Left ventricle myocardium inferior (tissue), 1 donor: ENCODE results near the gene DLX1. TPM values are rescaled to one million over a fixed set of nuclear protein-coding genes. Genes with fewer than 3 reads are reported as not detected.

Experiments
- DNase-seq: peaks from one replicate; pipeline ENCODE4 v3.0.0-alpha.2; 2020
- H3K27ac ChIP-seq: fragments of 200-600 bp; replicated peaks from 2 replicates; pipeline ENCODE4 v1.8.0; 2021
- H3K27me3 ChIP-seq: fragments of 200-600 bp; 2 replicates; pipeline ENCODE4 v1.8.0; 2021; ENCODE audit warnings: low read depth
- H3K36me3 ChIP-seq: fragments of 200-600 bp; 2 replicates; pipeline ENCODE4 v1.8.0; 2021
- H3K4me1 ChIP-seq: fragments of 200-600 bp; 2 replicates; pipeline ENCODE4 v1.8.0; 2021
- H3K4me3 ChIP-seq: fragments of 200-600 bp; 2 replicates; pipeline ENCODE4 v1.8.0; 2021; ENCODE audit warnings: mild to moderate bottlenecking, moderate library complexity
- H3K9me3 ChIP-seq: fragments of 200-600 bp; replicated peaks from 2 replicates; pipeline ENCODE4 v1.8.0; 2021
- intact Hi-C: fragments of 100-400 bp; cut with micrococcal nuclease; formaldehyde crosslinking; loops from one replicate; pipeline ENCODE4 v1.11.0; 2022
- total RNA-seq: library from RNA; stranded (reverse); fragmentation: NEBNext Ultra II Directional; extraction: Animal tissue kit (Norgen Biotek cat#: 25700); gene quantifications from one replicate; pipeline ENCODE4 v1.2.1, GENCODE V29; 2021
- TF ChIP-seq, protein P1 (sequence below): fragments of 200-600 bp; IDR thresholded peaks from 2 replicates; pipeline ENCODE4 v1.8.0; 2021; ENCODE audit warnings: antibody characterized with exemption, mild to moderate bottlenecking, borderline replicate concordance
- donor health status: DM: no; HTN: yes; CAD: no; lungs with severe emphysema.

DLX1 gene
- total RNA-seq, 1 donor from 2014 or later, result not detected

DNA sequence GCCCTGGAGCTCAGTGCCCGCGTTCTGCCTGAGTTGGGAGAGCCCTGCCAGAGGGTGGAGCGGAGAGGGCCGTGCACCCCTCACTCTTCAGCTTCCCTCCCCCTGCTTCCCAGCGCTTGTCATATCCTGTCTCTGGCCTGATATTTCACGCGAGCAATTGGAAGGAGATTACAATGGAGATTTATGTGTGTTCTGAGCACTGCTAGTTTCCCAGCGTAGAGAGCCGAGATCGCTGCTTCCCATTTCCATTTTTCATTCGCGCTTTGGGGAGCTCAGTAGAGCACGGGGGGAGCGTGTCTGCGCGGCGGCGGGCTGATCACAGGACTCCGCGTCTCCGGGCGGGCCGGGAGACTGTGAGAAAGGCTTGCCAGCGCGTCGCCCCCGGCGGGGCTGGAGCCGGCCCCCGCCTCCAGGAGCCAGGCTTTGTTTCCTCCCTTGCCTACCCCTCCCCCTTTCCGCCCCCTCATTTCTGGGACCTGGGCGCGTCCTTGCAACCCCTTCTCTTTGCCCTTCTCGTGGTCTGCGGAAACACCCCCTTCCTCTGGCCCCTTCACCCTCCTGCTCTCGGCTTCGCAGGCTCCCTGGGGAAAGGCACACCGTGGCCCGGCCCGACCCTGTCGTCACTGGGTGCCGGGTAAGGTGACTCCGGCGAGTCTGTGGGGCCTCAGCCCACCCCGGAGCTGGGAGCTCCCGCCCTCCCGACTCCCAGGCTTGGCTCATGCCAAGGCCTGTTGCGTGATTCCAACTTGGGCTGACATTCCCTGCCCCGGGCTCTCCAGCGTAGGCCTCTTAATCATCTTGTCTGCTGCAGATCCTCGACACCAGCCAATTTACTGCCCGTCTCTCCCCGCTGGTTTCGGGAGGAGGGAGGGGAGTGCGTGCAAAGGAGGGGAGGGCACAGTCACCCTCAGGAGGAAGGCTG, 11.6 kb downstream of the DLX1 start:
- no peaks in the 10 kb centered on the region for H3K36me3 ChIP-seq
- peaks cover 100% of the 10 kb centered on the region for H3K27me3 ChIP-seq
- TF ChIP-seq, protein P1, sequence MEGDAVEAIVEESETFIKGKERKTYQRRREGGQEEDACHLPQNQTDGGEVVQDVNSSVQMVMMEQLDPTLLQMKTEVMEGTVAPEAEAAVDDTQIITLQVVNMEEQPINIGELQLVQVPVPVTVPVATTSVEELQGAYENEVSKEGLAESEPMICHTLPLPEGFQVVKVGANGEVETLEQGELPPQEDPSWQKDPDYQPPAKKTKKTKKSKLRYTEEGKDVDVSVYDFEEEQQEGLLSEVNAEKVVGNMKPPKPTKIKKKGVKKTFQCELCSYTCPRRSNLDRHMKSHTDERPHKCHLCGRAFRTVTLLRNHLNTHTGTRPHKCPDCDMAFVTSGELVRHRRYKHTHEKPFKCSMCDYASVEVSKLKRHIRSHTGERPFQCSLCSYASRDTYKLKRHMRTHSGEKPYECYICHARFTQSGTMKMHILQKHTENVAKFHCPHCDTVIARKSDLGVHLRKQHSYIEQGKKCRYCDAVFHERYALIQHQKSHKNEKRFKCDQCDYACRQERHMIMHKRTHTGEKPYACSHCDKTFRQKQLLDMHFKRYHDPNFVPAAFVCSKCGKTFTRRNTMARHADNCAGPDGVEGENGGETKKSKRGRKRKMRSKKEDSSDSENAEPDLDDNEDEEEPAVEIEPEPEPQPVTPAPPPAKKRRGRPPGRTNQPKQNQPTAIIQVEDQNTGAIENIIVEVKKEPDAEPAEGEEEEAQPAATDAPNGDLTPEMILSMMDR, result no peak
- peak overlapping the region; percentile 62 for H3K4me3 ChIP-seq
- no peak for DNase-seq
- intact Hi-C loops, result no loop called here
- no peak overlapping the region for H3K27ac ChIP-seq
- H3K9me3 ChIP-seq, result no peaks in the 10 kb centered on the region
- H3K4me1 ChIP-seq, result peaks cover 71% of the 10 kb centered on the region

DNA sequence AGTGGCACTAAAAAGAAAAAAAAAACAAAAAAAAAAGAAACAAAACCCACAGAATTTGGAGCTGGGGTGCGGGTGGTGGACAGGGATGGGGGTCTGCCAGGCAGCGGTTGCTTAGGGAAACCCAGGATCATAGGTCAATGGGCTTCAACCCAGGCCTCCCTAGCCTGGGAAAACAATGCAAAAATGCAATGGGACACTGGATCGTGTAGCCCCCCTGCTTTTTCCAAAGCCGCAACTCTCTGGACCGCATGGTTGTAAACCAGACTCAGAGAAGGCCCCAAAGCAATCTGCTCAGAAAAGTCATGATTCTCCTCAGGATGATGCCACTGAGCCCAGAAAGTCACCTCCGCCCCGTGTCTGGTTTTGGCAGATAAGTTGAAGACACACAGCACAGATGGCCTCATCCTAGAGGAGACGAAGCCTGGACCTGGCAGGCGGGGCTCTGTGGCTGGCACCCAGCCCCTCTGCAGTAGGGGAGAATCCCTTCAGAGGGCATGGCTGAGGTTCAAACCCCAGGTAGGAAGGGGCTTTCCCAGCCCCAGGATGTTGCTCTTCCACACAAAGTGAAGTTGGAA, 12.3 kb downstream of the DLX1 start:
- intact Hi-C loops, result no loop called here

DNA sequence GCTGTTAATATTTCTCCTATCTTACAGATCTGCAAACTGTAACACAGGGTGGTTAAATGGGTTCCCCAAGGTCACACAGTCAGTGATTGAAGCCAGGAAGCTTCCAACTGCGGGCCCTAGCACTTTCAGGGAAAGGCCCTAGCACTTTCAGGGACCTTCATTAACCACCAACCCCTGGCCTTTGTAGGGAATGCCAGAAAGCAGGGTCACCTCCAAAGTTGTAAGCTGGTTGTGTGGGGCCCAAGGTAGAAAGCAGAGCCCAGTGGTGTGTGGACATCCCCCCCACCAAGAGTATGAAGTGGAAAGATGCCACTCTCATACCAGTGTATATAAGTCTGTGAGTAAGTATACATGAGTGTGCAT, 13.0 kb downstream of the DLX1 start:
- no peak overlapping the region for H3K4me3 ChIP-seq
- H3K27ac ChIP-seq, result no peak overlapping the region
- no peaks in the 10 kb centered on the region for H3K9me3 ChIP-seq
- DNase-seq, result no peak
- intact Hi-C loops, result no loop called here
- peaks cover 100% of the 10 kb centered on the region for H3K27me3 ChIP-seq
- peaks cover 85% of the 10 kb centered on the region for H3K4me1 ChIP-seq
- TF ChIP-seq, protein P1, result no peak
- no peaks in the 10 kb centered on the region for H3K36me3 ChIP-seq

More for the DNA sequence above, 12.3 kb downstream of the DLX1 start:
- H3K27ac ChIP-seq, result no peak overlapping the region
- DNase-seq, result no peak
- H3K4me1 ChIP-seq, result peaks cover 79% of the 10 kb centered on the region
- H3K9me3 ChIP-seq, result no peaks in the 10 kb centered on the region
- no peaks in the 10 kb centered on the region for H3K36me3 ChIP-seq
- peaks cover 100% of the 10 kb centered on the region for H3K27me3 ChIP-seq
- H3K4me3 ChIP-seq, result peak overlapping the region; percentile 62
- TF ChIP-seq, protein P1, result no peak

DNA sequence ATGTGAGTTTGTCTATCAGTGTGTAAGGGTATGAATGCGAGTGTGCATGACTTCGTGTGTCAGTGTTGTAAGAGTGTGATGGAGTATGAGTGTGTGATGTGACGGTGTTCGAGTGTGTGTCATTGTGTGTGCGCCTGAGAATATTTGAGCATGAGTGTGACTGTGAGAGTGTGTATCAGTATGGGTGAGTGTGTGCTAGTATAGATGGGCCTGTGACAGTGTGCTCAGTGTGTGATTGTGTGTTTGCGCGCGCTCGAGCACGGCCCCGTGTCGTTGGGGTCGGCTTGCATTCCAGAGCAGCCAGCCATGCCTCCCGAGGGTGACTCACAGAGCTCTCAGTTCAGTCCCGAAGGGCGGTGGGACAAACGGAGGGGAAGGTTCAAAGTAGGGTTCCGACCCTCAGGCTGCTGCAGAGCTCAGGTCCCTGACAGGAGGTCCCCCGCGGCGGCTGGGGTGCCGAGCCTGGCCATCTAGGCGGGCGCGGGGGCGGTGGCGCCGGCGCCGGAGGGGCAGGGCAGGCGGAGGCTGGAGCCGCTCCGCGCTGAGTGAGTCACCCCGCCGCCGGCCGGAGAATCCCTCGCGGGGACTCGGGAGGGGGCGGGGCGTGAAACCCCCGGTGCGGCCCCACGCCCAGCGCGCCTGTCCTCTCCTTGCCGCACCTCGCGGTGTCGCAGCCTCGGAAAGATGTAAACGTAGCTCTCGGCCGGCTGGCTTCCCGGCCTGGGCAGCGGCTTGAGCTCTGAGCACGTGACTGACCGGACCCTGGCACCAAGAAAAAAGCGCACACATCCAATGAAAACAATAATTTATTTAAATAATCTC, 13.6 kb downstream of the DLX1 start:
- Histone ChIP-seq H3K4me3 (peak overlapping the region; percentile 45), H3K36me3 (no peaks in the 10 kb centered on the region), H3K9me3 (no peaks in the 10 kb centered on the region), H3K27ac (no peak overlapping the region), H3K4me1 (peaks cover 91% of the 10 kb centered on the region), H3K27me3 (peaks cover 100% of the 10 kb centered on the region)
- intact Hi-C loops, result no loop called here
- DNase-seq, result no peak
- TF ChIP-seq, protein P1, result no peak

DNA sequence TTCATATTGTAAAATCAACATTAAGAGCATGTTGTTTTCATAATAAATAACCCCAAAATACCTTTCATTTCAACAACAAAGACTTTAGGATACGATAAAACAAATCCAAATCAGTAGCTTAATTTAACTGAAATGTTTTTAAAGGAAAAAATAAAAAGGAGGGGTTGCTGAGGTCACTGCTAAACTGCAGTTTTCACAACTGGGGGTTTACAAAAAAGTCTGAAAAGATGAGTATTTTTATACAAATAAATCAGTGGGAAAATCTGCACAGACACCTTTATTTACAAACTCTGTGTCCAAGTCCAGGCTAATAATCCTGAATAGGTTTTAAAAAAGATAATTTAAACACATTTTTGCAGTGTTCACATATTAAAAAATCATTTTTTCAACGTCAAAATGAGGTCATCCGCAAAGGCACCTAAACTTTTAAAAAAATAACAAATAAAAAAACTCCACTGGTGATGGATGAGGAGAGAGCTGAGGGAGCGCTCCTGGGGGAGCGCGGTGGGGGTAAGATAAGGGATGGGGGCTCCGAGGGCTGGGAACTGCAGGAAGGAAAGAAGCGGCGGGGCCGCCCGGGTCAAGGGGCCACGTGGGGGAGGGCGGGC, 14.3 kb downstream of the DLX1 start:
- no peaks in the 10 kb centered on the region for H3K36me3 ChIP-seq
- intact Hi-C loops, result loop anchor here (10.0 kb wide), 2 partner anchors 285 to 395 kb away; no protein-coding TSS in a partner anchor
- H3K9me3 ChIP-seq, result no peaks in the 10 kb centered on the region
- peaks cover 100% of the 10 kb centered on the region for H3K27me3 ChIP-seq
- TF ChIP-seq, protein P1, result no peak
- peaks cover 85% of the 10 kb centered on the region for H3K4me1 ChIP-seq
- H3K27ac ChIP-seq, result no peak overlapping the region
- no peak for DNase-seq
- H3K4me3 ChIP-seq, result peak overlapping the region; percentile 45
